ENCODE data around the gene COL6A3.
"Not testable (repeated sequence)": the region's sequence is repeated elsewhere in the genome, so short reads cannot be mapped to it uniquely, and the experiment has no call there.

The COL6A3 gene

DNA sequence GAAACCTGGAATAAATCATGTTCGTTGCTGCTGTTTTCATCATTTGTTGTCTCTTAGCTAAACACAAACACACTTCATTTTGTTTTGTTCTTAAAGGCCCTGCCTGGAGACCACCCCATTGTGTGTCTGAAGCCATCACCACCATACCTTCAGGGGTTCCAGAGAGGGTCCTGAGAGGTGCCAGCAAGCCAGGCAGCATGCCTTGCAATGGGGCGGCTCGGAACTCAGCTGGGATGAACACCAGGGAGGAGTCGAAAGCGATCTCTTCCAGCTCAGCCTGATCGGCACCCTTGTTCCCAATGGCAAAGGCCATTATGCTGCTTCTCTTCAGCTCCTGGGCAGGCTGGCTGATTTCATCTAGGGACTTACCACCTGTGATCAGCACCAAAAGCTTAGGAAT lies 33.2 kb downstream of the COL6A3 start:
- no peak for DNase-seq

GRCh38 chr2:237379636-237380035 lies 34.3 kb downstream of the COL6A3 start:
- DNase-seq: no peak

DNA sequence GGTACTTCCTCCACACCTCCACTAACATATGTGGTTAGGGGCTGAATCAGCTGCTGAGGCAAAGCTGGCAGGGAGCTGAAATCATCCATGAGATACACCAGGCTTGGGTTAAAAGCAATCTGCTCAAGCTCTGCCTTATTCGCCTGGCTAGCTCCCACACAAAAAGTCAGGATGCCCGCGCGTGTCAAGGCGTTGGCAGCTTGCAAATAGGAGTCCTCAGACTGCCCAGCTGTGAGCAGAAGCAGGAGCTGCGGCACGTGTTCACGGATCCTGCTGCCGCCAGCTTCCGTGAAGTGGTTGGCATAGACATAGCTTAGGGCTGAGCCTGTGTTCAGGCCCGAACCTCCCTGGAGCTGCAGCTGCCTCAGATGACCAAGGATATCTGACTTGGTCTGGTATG lies 35.3 kb downstream of the COL6A3 start:
- no peak for DNase-seq

GRCh38 chr2:237374284-237375060 lies 39.5 kb downstream of the COL6A3 start:
- no peak for DNase-seq

- DNase-seq: no peak
These were observed 42.1 kb downstream of the COL6A3 start for GRCh38 chr2:237371856-237372255.

DNA sequence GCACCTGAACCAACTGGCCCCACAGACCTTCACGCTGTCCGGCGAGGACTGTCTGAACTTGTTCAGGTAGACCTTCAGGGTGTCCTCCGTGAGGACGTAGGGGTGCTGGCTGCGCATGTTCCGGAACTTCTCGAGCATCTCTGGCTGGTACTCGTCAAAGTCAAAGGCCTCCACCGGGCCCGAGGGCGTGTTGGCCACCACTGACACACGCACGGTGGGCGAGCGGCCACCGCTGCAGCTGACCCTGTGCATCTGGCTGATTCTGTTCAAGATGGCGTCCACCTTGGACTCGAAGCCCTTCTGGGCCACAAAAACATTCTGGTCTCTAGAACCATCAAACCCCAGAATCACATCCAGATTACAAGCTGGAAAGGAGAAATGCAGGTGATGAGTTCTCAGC lies 48.3 kb downstream of the COL6A3 start:
- DNase-seq: no peak

DNA sequence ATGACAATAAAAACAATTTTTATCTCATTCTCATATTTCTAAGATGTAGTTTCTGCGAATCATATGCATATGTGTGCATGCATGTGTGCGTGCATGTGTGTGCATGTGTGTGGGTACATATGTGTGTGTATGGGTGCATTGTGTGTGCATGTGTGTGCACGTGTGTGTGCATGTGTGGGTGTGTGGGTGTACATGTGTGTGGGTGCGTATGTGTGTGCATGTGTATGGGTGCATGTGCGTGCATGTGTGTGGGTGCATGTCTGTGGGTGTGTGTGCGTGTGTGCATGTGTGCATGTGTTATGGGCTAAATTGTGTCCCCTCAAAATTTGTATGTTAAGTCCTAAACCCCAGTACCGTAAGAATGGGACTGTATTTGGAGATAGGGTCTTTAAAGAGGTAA lies 49.3 kb downstream of the COL6A3 start:
- DNase-seq: no peak

DNA sequence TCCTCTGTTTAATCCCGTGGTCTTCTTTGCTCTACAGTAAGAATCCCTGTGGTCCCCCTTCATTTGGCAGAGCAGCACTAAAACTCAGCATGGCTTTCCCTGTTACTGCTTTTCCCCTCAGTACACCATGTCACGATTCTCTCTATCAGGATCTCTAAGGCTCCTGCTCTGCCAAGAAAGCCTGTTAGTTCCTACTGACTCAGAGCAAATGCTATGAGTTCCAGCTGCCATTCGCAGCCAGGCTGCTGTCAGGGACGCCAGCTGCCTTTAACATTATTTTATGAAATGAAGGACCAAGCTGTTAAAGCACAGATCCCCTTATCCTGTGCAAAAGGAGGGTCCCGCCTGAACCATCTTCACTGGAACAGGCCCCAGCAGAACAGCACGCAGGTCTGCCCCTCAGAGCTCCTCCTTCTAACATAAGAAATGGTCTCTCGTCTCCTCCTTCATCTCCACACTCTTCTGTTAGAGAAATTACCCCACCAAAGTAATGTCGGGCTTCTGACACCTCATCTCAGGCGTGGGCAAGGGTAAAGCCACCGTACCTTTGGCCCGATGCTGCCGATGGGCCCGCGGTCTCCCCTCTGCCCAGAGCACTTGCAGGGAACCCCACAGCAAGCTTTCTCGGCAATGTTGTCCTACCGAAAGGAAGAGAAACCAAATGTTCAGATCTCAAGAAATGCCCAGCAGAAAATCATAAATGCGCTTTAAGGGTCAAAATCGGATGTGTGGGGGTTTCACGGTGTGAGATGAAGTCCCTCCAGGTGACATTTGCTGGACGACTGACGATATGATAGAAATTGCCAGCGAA lies 52.6 kb downstream of the COL6A3 start:
- no peak for DNase-seq

DNA sequence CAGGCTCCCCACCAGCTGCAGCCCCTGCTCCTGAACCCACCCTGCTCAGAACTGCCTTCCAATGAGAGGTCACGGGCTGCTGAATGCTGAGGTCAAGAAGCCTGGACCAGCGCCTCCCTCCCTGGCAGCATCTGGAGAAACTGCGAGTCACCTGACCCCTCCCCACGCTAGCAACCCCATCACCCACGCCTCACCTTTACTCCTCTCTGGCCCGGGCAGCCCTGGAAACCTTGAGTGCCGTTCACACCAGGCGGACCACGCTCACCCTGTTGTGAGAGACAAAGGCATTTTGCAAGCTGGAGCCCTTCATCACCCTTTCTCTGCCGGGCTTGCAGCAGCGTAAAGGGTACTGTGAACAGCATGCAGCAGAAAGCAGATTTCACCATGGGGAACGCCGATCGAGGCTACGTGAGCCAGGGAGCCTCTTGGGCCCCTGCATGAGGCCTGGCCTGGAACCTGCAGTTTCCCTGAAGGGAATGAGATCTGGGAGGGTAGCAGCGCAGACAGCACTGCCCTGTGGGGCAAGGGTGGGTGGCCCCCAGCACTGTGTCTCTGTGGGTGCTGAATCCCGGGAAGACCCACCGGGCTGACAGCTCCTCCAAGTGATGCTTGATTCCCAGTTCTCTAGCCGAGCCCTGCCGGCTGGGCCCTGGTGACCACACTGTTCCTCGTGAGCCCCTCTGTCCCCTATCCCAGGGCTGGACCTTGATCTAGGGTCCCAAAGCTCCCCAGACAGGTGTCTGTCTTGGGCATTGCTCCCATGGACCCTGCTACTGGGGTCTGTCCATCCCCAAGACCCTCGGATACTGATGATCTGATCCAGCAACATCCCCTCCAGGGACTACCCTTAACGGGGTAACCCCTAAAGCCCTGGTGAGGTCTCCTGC lies 53.8 kb downstream of the COL6A3 start:
- no peak for DNase-seq

DNA sequence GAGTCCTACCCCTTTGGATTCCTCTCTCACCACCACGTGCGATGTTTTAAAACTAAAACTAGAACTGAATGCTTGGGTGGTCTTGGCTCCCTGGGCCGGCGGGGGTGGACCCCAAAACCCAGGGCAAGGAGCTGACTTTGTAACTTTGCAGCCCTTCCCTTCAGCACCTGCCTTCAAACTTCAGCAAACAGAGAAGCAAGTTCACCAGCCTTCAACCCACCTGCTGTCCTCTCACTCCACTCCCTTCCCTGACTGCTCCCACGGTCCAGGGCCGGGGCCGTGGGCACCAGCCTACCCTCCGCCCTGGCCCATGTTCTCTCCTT lies 54.5 kb downstream of the COL6A3 start:
- DNase-seq: no peak

GRCh38 chr2:237358721-237359517 lies 55.0 kb downstream of the COL6A3 start:
- no peak for DNase-seq

DNA sequence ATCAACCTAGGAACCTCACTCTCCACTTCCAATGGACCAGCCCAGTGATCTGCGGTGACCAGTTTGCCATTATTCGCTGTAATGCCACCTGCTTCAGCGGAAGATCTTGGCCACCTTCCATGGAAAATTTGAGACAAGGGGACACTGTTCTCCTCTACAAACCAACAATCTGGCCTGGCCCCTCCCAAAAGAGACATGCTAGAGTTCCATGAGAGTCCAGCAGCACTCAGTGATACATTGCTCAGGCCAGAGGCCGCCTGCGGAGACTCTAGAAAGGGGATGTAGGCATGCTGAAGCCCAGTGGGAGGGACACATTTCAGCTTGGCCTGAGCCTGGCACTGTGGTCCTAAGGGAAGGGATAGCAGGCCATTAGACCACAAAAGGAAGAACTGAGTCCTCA lies 58.3 kb downstream of the COL6A3 start:
- DNase-seq: no peak

- DNase-seq: no peak
These were observed 59.1 kb downstream of the COL6A3 start for GRCh38 chr2:237354892-237355291.

DNA sequence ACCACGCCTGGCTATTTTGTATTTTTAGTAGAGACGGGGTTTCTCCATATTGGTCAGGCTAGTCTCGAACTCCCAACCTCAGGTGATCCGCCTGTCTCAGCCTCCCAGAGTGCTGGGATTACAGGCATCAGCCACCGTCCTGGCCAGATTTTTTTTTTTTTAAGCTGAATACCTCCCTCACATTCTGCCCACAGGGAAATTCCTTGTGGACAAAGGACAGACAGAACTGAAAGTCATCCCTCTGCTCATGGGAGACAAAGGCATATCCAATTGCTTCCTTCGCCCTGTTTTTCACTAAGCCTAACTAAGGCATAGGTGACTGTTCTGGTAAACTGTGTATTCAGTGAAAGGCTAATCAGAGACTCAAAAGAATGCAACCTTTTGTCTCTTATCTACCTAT lies 59.8 kb downstream of the COL6A3 start:
- not testable (repeated sequence) for DNase-seq

- DNase-seq: no peak
These were observed 60.7 kb downstream of the COL6A3 start for GRCh38 chr2:237353215-237353614.

- no peak for DNase-seq
These were observed 61.6 kb downstream of the COL6A3 start for GRCh38 chr2:237352279-237352845.

DNA sequence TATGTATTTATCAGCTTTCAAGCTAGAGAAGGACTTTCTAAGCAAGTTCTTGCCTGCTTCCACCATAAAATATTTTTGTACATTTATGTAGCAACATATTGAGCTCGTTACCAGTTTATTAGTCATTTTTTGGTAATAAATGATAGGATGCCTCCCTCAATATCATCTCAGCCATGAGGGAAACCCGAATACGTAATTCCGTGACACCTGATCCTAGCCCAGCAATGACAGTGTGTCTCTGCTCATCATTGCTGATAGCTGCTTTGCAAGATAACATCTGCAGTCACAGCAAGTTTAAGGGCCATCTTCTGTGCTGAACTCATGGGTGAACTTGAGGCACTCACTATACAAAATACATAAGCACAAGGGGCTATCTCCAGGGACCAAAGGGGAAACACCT lies 62.2 kb downstream of the COL6A3 start:
- no peak for DNase-seq

GRCh38 chr2:237351046-237351445 lies 62.9 kb downstream of the COL6A3 start:
- DNase-seq: no peak

GRCh38 chr2:237350597-237350996 lies 63.4 kb downstream of the COL6A3 start:
- no peak for DNase-seq

GRCh38 chr2:237350070-237350469 lies 63.9 kb downstream of the COL6A3 start:
- DNase-seq: no peak

DNA sequence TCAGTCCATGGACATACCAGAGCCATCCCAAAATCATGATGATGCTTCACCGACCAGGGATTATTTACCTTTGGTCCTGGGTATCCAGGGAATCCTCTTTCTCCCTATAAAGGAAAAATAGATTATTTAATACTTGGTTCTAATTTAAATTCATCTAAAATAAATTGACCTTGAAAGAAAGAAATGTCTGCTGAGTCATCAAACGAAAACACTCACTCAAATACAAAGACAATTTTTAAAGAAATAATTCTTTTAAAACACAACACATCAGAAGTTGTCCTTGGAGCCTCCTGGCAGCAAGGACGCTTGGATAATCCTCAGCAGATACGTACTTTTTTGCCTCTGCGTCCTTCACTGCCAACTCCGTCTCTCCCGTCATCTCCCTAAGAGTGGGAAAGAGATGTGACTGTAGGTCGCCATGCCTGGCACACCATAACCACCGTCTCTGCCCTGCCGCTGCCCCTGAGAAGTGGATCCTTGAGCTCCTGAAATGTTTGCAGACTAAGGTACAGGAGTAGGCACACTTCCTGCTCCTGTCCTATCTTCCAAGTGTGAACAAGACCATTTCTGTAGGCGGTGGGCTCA lies 65.6 kb downstream of the COL6A3 start:
- no peak for DNase-seq

Data from activated gamma-delta T cell treated with Interleukin-2 at 50 U/mL for 16 hours (primary cell).